Activated T-cell treated with anti-CD3 and anti-CD28 coated beads, Interleukin-2, amount 50 U/mL, for 48 hours (primary cell): ENCODE results near the gene ARX.

Source experiments
- DNase-seq, 2 experiments: peaks; one replicate each; pipeline ENCODE4 v3.0.0-alpha.2; 2020

ARX gene

DNA sequence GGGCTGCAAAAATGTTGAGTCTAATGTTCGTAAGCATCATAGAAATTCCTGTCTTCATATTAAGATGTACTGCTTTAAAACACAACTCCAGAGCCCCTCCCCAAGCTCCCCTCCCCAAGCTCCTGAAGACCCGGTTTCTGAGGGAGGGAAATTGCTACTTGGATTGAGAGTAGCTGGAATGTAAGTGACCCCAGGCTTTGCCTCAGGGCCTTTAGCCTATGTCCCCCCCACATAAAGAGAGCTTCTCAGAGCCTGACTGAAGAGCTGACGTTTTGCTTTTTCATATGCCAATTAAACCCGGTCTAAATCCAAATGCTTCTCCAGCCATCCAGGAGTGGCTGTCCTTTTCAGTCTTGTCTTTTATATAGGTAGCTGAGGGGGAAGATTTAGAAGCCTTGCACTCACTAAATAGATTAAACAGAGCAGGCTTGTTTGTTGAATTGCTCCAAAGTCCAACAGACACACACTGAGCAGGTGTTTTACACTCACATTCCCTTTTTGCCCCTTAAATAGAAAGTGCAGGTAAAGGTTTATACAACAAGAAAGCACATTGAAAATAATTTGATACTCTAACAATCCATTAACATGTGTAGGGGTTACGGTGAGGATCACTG, 19.6 kb downstream of the ARX start:
- no peak for DNase-seq

DNA sequence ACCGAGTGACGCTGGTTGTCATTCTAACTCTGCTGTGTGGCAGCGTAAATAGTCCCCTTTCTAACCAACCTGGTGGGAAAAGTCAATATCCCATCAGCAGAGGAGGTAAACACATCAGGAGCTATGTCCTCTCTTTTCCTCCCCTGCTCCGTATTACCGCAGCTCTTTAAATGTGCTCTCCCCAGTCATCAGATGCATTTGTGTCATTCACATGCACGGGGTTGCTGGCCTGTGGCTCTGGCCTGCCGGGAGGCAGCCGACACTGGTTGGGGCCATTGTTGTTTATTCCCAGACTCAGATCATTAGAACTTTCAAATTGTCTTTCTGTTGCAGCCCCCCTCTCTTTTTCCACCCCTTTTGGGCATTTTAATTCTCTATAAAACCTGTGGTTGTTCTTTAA, 21.9 kb downstream of the ARX start:
- no peak for DNase-seq

- no peak for DNase-seq
Measured at GRCh38 chrX:24990535-24990934, 25.2 kb downstream of the ARX start.

DNA sequence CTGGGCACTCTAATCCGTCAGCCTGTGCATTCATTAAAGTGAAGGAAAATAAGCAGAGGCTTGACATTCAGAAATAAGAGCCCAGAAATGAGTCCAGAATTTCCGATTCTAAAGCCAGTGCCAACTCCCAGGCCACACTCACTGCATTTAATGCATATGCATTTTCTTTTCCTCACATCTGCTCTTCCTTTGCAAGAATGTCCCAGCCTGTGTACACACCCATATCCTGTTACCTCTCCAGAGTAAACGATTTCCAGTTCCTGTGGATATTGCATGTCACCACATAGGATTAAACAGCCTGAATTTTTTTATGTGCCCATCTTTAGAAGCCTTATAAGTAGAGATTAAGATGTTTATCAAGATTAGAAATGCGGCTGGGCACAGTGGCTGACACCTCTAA, 27.5 kb downstream of the ARX start:
- no peak for DNase-seq

GRCh38 chrX:24987731-24988130, 28.0 kb downstream of the ARX start:
- DNase-seq, result no peak

DNA sequence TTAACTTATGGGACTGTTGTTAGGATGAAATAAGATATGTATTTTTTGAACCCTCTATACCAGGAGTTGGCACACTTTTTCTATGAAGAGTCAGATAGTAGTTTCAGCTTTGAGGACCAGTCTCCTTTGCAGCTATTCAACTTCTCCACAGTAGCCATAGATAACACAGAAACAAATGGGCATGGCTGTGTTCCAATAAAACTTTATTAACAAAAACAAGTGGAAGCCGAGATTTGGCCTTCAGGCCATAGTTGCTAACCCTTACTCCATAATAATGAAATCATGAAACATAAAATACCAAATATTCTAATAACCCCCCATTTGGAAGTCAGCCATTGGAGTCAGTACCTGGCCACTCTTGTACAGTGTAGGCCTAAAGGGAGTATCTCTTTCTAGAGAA, 30.6 kb downstream of the ARX start:
- DNase-seq, result no peak

DNA sequence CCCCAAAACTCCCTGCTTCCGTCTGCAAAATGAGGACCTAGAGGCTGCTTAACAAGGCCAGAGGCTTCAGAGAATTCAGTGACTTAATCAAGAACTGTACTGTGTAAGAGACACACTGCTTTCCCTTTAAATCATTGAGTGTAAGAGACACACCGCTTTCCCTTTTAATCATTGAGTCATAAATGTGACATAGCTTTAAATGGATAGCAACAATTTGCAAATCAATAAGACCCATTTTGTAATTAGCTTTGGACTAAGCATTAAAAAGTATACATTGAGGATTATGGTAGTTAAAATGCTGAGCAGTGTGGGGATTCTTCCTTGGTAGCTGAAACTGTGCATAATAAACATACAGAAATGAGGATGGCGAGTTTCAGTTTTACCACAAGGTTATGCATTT, 31.8 kb downstream of the ARX start:
- DNase-seq, result no peak

DNA sequence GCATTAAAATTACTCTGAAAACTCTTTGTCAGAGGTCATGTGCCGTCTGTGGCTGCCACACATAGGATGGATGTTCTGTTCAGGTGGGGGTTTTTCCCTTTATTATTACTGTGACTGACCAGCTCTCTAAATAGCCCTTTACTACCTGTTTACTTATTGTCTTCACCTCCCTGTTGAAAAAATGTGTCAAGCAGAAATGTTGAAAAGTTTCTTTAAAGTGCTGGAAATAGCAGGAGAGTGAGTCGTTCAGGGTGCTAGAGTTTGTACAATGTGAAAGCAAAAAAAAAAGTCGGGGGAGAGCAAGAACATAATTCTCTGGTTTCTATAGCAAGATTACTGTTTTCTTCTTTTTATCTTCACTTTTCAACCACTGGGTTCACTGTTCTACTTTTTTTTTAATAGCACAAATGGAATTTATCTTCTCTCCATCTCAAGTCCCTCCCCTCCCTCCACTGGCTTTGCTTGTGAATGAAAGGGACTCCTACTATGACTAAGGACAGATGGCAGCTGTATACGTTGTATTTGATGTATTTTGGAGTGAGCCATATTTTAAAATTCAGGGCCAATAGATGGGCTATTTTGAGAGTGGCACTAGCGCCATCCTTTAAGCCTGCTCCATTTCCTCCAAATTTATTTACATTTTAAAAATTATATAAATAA, 33.3 kb downstream of the ARX start:
- no peak for DNase-seq

- no peak for DNase-seq
Measured at GRCh38 chrX:24981030-24981429, 34.7 kb downstream of the ARX start.

GRCh38 chrX:24979081-24979480, 36.7 kb downstream of the ARX start:
- no peak for DNase-seq

DNA sequence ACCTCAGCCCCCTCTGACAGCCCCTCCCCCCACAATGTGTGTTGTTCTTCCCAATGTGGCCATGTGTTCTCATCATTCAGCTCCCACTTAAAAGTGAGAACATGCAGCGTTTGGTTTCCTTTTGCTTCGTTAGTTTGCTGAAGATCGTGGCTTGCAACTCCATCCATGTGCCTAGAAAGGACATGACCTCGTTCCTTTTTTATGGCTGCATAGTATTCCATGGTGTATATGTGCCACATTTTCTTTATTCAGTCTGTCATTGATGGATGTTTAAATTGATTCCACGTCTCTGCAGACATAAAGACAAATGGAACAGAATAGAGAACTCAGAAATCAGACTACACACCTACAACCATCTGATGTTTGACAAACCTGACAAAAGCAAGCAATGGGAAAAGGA, 46.0 kb downstream of the ARX start:
- DNase-seq, result no peak

- no peak for DNase-seq
Measured at GRCh38 chrX:24965372-24965771, 50.4 kb downstream of the ARX start.

GRCh38 chrX:24963823-24964222, 51.9 kb downstream of the ARX start:
- DNase-seq, result no peak

GRCh38 chrX:24961809-24962208, 54.0 kb downstream of the ARX start:
- no peak for DNase-seq

DNA sequence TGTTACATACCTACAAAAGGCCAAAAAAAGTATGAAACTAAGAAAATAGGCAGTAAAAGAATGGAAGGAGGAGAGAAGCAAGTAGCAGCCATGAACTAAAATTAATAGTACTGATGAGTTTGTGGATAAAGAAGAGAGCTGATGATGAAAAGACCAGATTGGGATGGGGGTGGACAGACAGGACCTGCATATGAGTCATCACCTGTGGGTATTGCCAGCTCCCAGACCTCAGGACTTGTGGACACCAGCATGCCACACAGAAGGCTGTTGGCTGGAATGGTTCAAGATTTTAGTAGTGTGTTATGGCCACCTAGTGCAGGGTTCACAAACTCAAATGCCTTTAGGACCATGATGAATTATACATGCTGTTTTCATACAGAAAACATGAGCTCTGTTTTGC, 58.9 kb downstream of the ARX start:
- no peak for DNase-seq

DNA sequence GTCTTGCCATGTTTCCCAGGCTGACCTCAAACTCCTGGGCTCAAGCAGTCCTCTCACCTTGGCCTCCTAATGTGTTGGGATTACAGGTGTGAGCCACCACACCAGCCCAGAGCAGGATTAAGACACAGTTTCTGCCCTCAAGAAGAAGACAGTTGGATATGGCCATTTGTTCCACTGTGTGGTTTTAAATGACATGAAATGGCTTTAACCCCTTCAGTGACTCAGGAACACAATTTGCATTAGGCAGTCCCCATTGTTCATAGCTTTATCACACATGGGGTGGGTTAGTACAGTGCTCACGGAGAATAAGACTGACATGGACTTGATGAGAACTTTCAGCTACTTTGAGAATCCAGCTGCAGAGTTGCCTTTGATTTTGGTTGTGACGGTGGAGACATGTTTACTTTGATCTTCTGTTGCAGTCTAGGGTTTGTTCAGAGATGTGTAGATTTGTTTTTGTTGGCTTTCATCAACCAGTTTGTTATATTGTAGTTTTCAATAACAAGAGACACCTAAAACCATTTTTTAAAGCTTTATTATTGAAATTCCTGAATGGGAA, 60.3 kb downstream of the ARX start:
- no peak for DNase-seq

DNA sequence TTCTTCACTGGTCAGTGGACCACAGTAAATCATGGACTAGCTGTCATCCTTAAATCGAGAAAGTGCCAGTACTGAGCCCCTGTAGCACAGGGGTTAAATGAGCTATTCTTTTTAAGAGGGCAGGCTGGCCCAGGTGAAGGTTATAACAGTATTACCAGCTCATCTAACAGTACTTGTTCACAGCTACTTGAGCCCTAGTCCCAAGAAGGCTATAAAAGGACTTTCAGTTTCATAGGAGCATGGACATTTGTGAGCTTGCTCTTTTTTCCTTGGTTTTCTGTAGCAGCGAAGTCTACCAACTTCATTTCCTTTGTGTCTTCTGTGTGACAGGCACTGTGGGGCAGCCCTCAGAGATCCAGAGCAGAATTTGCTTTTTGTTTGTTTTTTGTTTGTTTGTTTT, 61.0 kb downstream of the ARX start:
- DNase-seq, result no peak
